ENCODE data around the gene MIA2. TPM values are rescaled to one million over a fixed set of nuclear protein-coding genes. Genes with fewer than 3 reads are reported as not detected.

The MIA2 gene
- total and polyA plus RNA-seq, 4 donors = 24.9 to 32.2 (median 28.3) TPM

DNA sequence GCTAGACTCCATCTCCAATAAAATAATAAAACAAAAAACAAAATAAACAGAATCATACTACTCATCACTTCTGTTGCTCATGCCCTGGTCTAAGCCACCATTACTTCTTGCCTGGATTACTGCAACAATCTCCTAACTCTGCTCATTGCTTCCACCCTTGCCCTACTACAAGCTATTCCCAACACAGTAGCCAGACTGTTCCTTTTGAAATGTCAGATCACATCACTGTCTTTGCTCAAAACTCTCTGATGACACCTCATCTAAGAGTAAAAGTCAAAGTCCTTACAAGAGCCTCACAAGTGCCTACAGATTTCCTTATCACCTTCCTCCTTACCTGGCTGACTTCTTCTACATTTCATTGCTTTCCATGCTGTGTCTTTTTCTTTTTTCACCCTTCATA lies 188.5 kb downstream of the MIA2 start:
- TF ChIP-seq, protein P1, sequence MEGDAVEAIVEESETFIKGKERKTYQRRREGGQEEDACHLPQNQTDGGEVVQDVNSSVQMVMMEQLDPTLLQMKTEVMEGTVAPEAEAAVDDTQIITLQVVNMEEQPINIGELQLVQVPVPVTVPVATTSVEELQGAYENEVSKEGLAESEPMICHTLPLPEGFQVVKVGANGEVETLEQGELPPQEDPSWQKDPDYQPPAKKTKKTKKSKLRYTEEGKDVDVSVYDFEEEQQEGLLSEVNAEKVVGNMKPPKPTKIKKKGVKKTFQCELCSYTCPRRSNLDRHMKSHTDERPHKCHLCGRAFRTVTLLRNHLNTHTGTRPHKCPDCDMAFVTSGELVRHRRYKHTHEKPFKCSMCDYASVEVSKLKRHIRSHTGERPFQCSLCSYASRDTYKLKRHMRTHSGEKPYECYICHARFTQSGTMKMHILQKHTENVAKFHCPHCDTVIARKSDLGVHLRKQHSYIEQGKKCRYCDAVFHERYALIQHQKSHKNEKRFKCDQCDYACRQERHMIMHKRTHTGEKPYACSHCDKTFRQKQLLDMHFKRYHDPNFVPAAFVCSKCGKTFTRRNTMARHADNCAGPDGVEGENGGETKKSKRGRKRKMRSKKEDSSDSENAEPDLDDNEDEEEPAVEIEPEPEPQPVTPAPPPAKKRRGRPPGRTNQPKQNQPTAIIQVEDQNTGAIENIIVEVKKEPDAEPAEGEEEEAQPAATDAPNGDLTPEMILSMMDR (IDR thresholded peaks at IDR 0.05; ENCODE audit: control extremely low read depth, extremely low read depth) = no peak
- Histone ChIP-seq H3K36me3 (ENCODE audit: control insufficient read depth in 4 of 4, insufficient read depth in 4 of 4, low read length in 4 of 4) (peaks cover 0 to 1% (median under 1%) of the 10 kb centered on the region in 4 donors), H3K4me3 (no peak overlapping the region), H3K27me3 (ENCODE audit: control insufficient read depth in 3 of 3, insufficient read depth in 3 of 3, low read length in 2 of 3) (no peaks in the 10 kb centered on the region), H3K4me1 (ENCODE audit: control insufficient read depth in 5 of 5, insufficient read depth in 5 of 5, low read length in 5 of 5) (peaks cover 0 to 5% (median 0%) of the 10 kb centered on the region in 5 donors), H3K9me3 (ENCODE audit: control insufficient read depth in 4 of 4, insufficient read depth in 3 of 4, low read length in 3 of 4) (no peaks in the 10 kb centered on the region), H3K27ac (ENCODE audit: low read depth in 1 of 2, low read length in 1 of 2) (no peak overlapping the region), H3K9ac (ENCODE audit: insufficient read depth in 1 of 2, low read length in 2 of 2) (no peak overlapping the region)
- DNase-seq (no peak), ATAC-seq (ENCODE audit: insufficient read depth, low FRiP score) (no peak)

DNA sequence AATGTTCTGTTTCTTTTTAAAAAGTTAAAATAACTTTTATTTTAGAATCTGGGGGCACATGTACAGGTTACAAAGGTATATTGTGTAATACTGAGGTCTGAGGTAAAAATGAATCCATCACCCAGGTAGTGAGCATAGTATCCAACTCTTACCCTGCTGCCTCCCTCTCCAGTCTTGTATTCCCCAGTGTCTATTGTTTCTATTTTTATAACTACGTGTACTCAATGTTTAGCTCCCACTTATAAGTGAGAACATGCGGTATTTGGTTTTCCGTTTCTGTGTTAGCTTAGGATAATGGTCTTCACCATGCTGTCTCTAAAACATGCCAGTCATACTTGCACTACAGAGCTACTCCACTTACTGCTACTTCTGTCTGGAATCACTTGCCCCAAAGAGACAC lies 190.1 kb downstream of the MIA2 start:
- no peak overlapping the region for H3K9ac ChIP-seq (ENCODE audit: insufficient read depth in 1 of 2, low read length in 2 of 2)
- H3K27ac ChIP-seq (ENCODE audit: low read depth in 1 of 2, low read length in 1 of 2) = no peak overlapping the region
- H3K4me3 ChIP-seq = no peak overlapping the region
- WGBS, 2 donors = 68 to 89% methylated on average over 3 of the region's 3 CpGs
- H3K9me3 ChIP-seq (ENCODE audit: control insufficient read depth in 4 of 4, insufficient read depth in 3 of 4, low read length in 3 of 4) = no peaks in the 10 kb centered on the region
- DNase-seq = no peak
- peaks cover 0 to 5% (median 2%) of the 10 kb centered on the region in 5 donors for H3K4me1 ChIP-seq (ENCODE audit: control insufficient read depth in 5 of 5, insufficient read depth in 5 of 5, low read length in 5 of 5)
- H3K36me3 ChIP-seq (ENCODE audit: control insufficient read depth in 4 of 4, insufficient read depth in 4 of 4, low read length in 4 of 4) = peaks cover 0 to 1% (median 0%) of the 10 kb centered on the region in 4 donors
- ATAC-seq (ENCODE audit: insufficient read depth, low FRiP score) = no peak
- TF ChIP-seq, protein P1 (IDR thresholded peaks at IDR 0.05; ENCODE audit: control extremely low read depth, extremely low read depth) = no peak
- H3K27me3 ChIP-seq (ENCODE audit: control insufficient read depth in 3 of 3, insufficient read depth in 3 of 3, low read length in 2 of 3) = no peaks in the 10 kb centered on the region

DNA sequence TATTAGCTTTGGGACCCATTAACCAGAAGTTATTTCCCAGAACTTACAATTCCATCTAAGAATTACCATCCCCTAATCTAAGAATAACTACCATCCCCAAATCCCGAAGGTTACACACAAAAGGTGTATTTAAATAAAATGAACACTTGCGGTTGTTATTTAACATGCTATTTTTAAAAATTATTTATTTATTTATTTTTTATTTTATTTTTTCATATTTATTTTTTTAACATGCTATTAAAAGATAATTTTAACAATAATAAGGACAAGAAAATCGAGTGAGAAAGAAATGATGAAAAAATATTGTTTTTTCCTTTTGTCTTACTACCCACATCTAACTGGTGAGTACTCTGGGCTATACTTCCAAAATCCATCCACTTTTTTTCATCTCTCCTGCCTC lies 192.2 kb downstream of the MIA2 start:
- Histone ChIP-seq H3K4me1 (ENCODE audit: control insufficient read depth in 5 of 5, insufficient read depth in 5 of 5, low read length in 5 of 5) (peaks cover 4 to 17% (median 14%) of the 10 kb centered on the region in 5 donors), H3K27ac (ENCODE audit: low read depth in 1 of 2, low read length in 1 of 2) (no peak overlapping the region), H3K4me3 (no peak overlapping the region), H3K27me3 (ENCODE audit: control insufficient read depth in 3 of 3, insufficient read depth in 3 of 3, low read length in 2 of 3) (no peaks in the 10 kb centered on the region), H3K9me3 (ENCODE audit: control insufficient read depth in 4 of 4, insufficient read depth in 3 of 4, low read length in 3 of 4) (no peaks in the 10 kb centered on the region), H3K9ac (ENCODE audit: insufficient read depth in 1 of 2, low read length in 2 of 2) (no peak overlapping the region), H3K36me3 (ENCODE audit: control insufficient read depth in 4 of 4, insufficient read depth in 4 of 4, low read length in 4 of 4) (no peaks in the 10 kb centered on the region)
- DNase-seq (no peak), ATAC-seq (ENCODE audit: insufficient read depth, low FRiP score) (no peak)
- TF ChIP-seq, protein P1 (IDR thresholded peaks at IDR 0.05; ENCODE audit: control extremely low read depth, extremely low read depth) = no peak
- WGBS, 2 donors = 88 to 93% methylated on average over 3 of the region's 3 CpGs

DNA sequence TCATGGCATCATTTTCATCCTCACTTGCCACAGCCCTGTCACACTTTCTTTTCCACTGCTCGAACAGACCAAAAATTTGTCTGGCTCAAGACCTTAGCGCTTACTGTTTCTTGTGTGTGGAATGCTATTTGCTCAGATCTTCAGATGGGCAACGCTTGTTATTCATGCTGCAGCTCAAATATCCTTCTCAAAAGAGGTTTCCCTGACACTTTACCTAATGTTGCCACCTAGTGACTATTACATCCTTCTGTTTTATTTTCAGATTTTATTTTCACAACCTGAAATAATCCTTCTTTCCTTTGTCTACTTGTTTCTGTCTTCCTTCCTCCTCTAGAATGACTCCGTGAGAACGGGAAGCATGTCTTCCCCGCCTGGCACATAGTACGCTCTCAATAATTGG lies 192.9 kb downstream of the MIA2 start:
- no peak overlapping the region for H3K4me3 ChIP-seq
- TF ChIP-seq, protein P1 (IDR thresholded peaks at IDR 0.05; ENCODE audit: control extremely low read depth, extremely low read depth) = no peak
- DNase-seq = peak in 1 of 3 donors; percentile 43
- no peaks in the 10 kb centered on the region for H3K27me3 ChIP-seq (ENCODE audit: control insufficient read depth in 3 of 3, insufficient read depth in 3 of 3, low read length in 2 of 3)
- peaks cover 0 to under 1% (median 0%) of the 10 kb centered on the region in 4 donors for H3K36me3 ChIP-seq (ENCODE audit: control insufficient read depth in 4 of 4, insufficient read depth in 4 of 4, low read length in 4 of 4)
- no peak overlapping the region for H3K9ac ChIP-seq (ENCODE audit: insufficient read depth in 1 of 2, low read length in 2 of 2)
- H3K9me3 ChIP-seq (ENCODE audit: control insufficient read depth in 4 of 4, insufficient read depth in 3 of 4, low read length in 3 of 4) = no peaks in the 10 kb centered on the region
- WGBS, 2 donors = 19 to 27% methylated on average over 7 of the region's 7 CpGs
- no peak overlapping the region for H3K27ac ChIP-seq (ENCODE audit: low read depth in 1 of 2, low read length in 1 of 2)
- no peak for ATAC-seq (ENCODE audit: insufficient read depth, low FRiP score)
- H3K4me1 ChIP-seq (ENCODE audit: control insufficient read depth in 5 of 5, insufficient read depth in 5 of 5, low read length in 5 of 5) = peaks cover 4 to 18% (median 14%) of the 10 kb centered on the region in 5 donors

Data from lung (tissue), 12 donors.